Osteoblast (primary cell): ENCODE data around the gene ECT2L. TPM values are rescaled to one million over a fixed set of nuclear protein-coding genes. Genes with fewer than 3 reads are reported as not detected.

Experiments
- DNase-seq: peaks from one replicate; pipeline ENCODE4 v3.0.0; 2011; ENCODE audit warnings: low spot score, mixed read lengths; ENCODE audit not compliant: insufficient read length; ENCODE audit errors: missing footprints
- H2AFZ ChIP-seq: 2 replicates; pipeline ENCODE4 v1.6.0; 2011; ENCODE audit warnings: mild to moderate bottlenecking, low read length
- H3K27ac ChIP-seq: 2 replicates; pipeline ENCODE4 v1.5.1; 2011; ENCODE audit warnings: mild to moderate bottlenecking, low read depth, low read length, moderate library complexity
- H3K27me3 ChIP-seq: 2 replicates; pipeline ENCODE4 v1.6.0; 2012; ENCODE audit warnings: mild to moderate bottlenecking, control low read depth, inconsistent platforms, low read length, moderate library complexity; ENCODE audit not compliant: insufficient read depth
- H3K36me3 ChIP-seq: 2 replicates; pipeline ENCODE4 v1.5.1; 2011; ENCODE audit warnings: mild to moderate bottlenecking, low read length, control low read depth, moderate library complexity; ENCODE audit not compliant: insufficient read depth
- H3K4me1 ChIP-seq: 2 replicates; pipeline ENCODE4 v1.5.1; 2011; ENCODE audit warnings: mild to moderate bottlenecking, low read length, control low read depth, moderate library complexity; ENCODE audit not compliant: insufficient read depth
- H3K4me2 ChIP-seq: 2 replicates; pipeline ENCODE4 v1.6.0; 2011; ENCODE audit warnings: mild to moderate bottlenecking, low read length; ENCODE audit not compliant: insufficient read depth
- H3K4me3 ChIP-seq: fragments of 200-600 bp; sonication (generic); 3 replicates; pipeline ENCODE4 v1.5.1; 2012; ENCODE audit warnings: mild to moderate bottlenecking, low read length, inconsistent platforms; ENCODE audit not compliant: insufficient read depth
- H3K79me2 ChIP-seq: 2 replicates; pipeline ENCODE4 v1.6.0; 2012; ENCODE audit warnings: mild to moderate bottlenecking, low read length, control low read depth, inconsistent platforms; ENCODE audit not compliant: insufficient read depth
- H3K9me3 ChIP-seq: 2 replicates; pipeline ENCODE4 v1.5.1; 2011; ENCODE audit warnings: low read depth, low read length, control low read depth
- H4K20me1 ChIP-seq: 2 replicates; pipeline ENCODE4 v1.6.0; 2012; ENCODE audit warnings: mild to moderate bottlenecking, low read length, control low read depth; ENCODE audit not compliant: insufficient read depth
- total RNA-seq: library from RNA; depleted of rRNA; stranded (reverse); fragments of >200 nt; gene quantifications from 2 replicates; pipeline ENCODE4 v1.2.3, GENCODE V29; 2012
- TF ChIP-seq, protein P1 (sequence below): IDR thresholded peaks from 2 replicates; pipeline ENCODE4 v1.5.1; 2011; ENCODE audit warnings: mild to moderate bottlenecking, low read depth, low read length, moderate library complexity; ENCODE audit errors: extremely low read depth

Gene ECT2L, protein sequence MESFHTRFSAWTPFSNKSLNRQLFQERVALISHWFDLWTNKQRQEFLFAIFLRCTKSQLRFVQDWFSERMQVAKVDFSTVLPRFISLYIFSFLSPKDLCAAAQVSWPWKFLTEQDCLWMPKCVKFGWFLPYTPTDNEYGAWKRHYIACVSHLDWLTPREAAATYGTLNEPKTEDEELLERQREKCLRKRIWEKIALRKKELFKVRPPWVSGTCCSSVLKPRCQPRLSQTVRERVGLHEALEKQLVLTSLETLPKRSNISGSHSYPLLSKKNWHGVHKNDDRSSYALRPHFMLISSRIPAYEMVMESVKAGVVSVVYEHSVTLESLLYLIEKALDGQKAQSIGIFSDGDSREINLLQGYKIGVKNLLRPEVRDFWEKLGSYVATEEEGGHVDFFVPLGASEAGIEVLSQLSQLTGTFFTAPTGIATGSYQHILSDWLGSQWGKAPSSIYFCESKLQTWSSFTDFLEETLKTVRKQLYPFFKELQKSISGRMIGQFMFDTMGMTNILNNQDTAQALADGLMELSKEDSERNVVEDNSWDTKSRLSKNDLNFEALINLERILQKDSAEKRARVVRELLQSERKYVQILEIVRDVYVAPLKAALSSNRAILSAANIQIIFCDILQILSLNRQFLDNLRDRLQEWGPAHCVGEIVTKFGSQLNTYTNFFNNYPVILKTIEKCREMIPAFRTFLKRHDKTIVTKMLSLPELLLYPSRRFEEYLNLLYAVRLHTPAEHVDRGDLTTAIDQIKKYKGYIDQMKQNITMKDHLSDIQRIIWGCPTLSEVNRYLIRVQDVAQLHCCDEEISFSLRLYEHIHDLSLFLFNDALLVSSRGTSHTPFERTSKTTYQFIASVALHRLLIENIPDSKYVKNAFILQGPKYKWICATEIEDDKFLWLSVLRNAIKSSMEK
- total RNA-seq = under 0.01 TPM in 1 of 2 replicates, not detected in the other

DNA sequence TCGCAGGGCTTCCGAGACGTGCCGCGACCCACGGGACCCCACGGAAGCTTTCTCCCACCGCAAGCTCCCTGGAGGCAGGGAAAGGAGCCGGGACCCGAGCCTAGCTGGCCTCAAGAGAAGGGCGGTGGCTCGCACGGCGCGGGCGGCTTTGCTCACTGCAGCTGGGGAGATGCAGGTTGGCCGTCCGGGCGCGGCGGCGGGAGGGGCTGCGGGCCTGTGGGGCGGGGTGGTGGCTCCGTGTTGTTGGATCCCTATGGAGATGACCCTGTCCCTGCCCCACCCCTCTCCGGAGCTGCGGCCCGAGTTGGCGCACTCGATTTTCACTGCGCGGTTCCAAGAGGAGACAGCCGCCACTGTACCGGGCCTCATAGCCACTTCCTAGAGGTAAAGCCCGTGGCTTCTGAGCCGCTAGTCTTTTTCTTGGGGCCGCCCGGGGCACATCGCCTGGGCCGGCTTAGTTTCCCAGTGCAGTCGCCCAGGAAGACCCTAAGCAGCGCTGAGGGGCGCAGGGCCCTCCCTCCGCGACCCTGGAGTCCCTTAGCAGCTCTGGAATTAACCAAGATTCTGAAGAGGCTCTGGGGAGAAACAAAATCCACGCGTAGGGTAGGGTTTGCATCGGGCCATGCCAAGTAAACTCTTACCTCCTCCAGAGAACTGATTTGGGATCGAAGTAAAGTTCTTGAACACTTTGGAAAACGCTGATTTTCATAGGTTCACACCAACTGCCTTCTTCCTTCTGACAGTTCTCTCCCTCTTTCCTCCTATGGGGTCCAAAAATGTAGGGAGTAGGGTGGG is at the start of gene ECT2L:
ECT2L (plus strand) TSS at position 279 of the 795 bp plus-strand sequence. CDS start 17,188 bp downstream, outside the sequence.
- H3K36me3 ChIP-seq = no peaks in the 10 kb centered on the region
- H3K9me3 ChIP-seq = no peaks in the 10 kb centered on the region
- H3K79me2 ChIP-seq = no peaks in the 10 kb centered on the region
- H2AFZ ChIP-seq = peak within 1 kb of the TSS; percentile 92
- TF ChIP-seq, protein P1, sequence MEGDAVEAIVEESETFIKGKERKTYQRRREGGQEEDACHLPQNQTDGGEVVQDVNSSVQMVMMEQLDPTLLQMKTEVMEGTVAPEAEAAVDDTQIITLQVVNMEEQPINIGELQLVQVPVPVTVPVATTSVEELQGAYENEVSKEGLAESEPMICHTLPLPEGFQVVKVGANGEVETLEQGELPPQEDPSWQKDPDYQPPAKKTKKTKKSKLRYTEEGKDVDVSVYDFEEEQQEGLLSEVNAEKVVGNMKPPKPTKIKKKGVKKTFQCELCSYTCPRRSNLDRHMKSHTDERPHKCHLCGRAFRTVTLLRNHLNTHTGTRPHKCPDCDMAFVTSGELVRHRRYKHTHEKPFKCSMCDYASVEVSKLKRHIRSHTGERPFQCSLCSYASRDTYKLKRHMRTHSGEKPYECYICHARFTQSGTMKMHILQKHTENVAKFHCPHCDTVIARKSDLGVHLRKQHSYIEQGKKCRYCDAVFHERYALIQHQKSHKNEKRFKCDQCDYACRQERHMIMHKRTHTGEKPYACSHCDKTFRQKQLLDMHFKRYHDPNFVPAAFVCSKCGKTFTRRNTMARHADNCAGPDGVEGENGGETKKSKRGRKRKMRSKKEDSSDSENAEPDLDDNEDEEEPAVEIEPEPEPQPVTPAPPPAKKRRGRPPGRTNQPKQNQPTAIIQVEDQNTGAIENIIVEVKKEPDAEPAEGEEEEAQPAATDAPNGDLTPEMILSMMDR = no peak
- H3K27me3 ChIP-seq = no peaks in the 10 kb centered on the region
- peak; percentile 84 for DNase-seq
- H3K4me3 ChIP-seq = peak within 1 kb of the TSS; percentile 73
- peak within 1 kb of the TSS; percentile 84 for H3K4me2 ChIP-seq
- H3K4me1 ChIP-seq = peaks cover 5% of the 10 kb centered on the region
- no peaks in the 10 kb centered on the region for H4K20me1 ChIP-seq
- no peak within 1 kb of the TSS for H3K27ac ChIP-seq

DNA sequence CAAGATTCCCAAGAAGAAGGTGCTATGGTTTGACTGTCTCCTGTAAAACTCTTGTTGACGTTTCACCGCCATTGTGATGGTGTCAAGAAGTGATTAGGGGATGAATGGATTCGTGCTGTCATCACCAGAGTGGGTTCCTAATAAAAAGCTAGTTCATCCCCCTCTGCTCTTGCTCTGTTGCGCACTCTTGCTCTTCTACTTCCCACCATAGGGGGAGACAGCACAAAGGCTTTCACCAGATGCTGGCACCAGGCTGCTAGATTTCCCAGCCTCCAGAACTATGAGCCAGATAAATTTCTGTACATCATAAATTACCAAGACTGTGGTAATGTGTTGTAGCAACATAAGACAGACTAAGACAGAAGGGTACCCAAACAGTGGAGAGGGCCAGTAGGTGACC is 43.9 kb upstream of the ECT2L start:
- Histone ChIP-seq H3K4me2 (no peak overlapping the region), H3K79me2 (no peaks in the 10 kb centered on the region), H3K36me3 (no peaks in the 10 kb centered on the region), H2AFZ (no peak overlapping the region), H3K9me3 (no peaks in the 10 kb centered on the region), H3K4me1 (no peaks in the 10 kb centered on the region), H3K27me3 (no peaks in the 10 kb centered on the region), H3K4me3 (no peak overlapping the region), H3K27ac (no peak overlapping the region), H4K20me1 (no peaks in the 10 kb centered on the region)
- DNase-seq = no peak
- TF ChIP-seq, protein P1 = no peak

DNA sequence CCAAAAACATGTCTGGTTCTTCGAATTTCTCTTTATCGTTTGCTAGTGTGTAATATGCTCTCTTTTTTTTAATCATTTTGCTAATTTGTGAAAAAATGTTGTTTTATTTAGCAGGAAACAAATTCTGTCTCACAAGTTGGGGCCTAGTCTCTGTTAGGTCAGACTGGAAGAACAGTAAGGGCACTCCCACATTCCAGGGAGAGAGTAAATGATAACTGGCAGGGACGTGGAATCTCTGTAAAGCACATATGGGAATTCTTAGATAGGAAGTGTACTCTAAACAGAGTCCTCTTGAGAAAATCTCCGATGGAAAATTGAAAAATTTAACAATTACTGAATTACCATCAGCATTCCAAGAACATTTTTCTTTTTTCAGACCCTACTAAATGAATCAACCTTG is 38.8 kb upstream of the ECT2L start:
- Histone ChIP-seq H3K4me2 (no peak overlapping the region), H3K36me3 (no peaks in the 10 kb centered on the region), H3K4me3 (no peak overlapping the region), H3K9me3 (no peaks in the 10 kb centered on the region), H3K4me1 (no peaks in the 10 kb centered on the region), H3K27me3 (no peaks in the 10 kb centered on the region), H3K79me2 (no peaks in the 10 kb centered on the region), H3K27ac (no peak overlapping the region), H4K20me1 (no peaks in the 10 kb centered on the region), H2AFZ (no peak overlapping the region)
- peak; percentile 38 for DNase-seq
- TF ChIP-seq, protein P1 = no peak
